ENCODE measurements around the gene OBSCN.

DNA sequence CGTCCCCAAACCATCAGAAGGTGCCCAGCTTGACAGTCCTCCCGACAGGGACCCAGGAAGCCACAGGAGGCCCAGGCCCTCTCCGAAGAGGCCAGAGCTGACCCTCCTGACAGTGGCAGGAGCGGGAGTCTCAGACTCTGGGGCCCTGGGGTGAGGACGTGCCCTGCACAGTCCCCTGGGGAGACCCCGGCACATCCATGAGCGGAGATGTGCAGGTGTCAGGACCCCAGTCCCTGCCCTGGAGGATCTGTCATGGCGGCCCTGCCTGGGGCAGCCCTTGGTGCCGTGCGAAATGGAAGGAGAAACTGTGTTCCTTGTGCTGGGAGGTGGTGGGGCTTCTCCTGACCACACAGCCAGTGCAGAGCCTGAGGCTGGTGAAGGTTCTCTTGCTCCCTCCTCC lies 55.8 kb downstream of the OBSCN start:
- TF ChIP-seq, protein P1, sequence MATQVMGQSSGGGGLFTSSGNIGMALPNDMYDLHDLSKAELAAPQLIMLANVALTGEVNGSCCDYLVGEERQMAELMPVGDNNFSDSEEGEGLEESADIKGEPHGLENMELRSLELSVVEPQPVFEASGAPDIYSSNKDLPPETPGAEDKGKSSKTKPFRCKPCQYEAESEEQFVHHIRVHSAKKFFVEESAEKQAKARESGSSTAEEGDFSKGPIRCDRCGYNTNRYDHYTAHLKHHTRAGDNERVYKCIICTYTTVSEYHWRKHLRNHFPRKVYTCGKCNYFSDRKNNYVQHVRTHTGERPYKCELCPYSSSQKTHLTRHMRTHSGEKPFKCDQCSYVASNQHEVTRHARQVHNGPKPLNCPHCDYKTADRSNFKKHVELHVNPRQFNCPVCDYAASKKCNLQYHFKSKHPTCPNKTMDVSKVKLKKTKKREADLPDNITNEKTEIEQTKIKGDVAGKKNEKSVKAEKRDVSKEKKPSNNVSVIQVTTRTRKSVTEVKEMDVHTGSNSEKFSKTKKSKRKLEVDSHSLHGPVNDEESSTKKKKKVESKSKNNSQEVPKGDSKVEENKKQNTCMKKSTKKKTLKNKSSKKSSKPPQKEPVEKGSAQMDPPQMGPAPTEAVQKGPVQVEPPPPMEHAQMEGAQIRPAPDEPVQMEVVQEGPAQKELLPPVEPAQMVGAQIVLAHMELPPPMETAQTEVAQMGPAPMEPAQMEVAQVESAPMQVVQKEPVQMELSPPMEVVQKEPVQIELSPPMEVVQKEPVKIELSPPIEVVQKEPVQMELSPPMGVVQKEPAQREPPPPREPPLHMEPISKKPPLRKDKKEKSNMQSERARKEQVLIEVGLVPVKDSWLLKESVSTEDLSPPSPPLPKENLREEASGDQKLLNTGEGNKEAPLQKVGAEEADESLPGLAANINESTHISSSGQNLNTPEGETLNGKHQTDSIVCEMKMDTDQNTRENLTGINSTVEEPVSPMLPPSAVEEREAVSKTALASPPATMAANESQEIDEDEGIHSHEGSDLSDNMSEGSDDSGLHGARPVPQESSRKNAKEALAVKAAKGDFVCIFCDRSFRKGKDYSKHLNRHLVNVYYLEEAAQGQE (IDR thresholded peaks at IDR 0.05; ENCODE audit: insufficient read depth in 1 of 2, low read depth in 2 of 2, low read length in 2 of 2) = no peak
- no peak for TF ChIP-seq POLR2AphosphoS5 (IDR thresholded peaks at IDR 0.05; ENCODE audit: low read depth, low read length)
